GM23338 (cell line): Measurements from ENCODE around the gene RBM14. TPM values are rescaled to one million over a fixed set of nuclear protein-coding genes. Genes with fewer than 3 reads are reported as not detected.
"Not testable (repeated sequence)": the region's sequence is repeated elsewhere in the genome, so short reads cannot be mapped to it uniquely, and the experiment has no call there.

Experiments used
- ATAC-seq: fragments of 200-7000 bp; cut with Tn5 transposase; 3 replicates; pipeline ENCODE4 v1.9.1; 2020
- DNase-seq: peaks from one replicate; pipeline ENCODE4 v3.0.0-alpha.2; 2015; ENCODE audit warnings: low spot score
- H2AFZ ChIP-seq: fragments of 200-600 bp; sonication (generic); 2 replicates; pipeline ENCODE4 v1.8.0; 2016; ENCODE audit warnings: antibody characterized with exemption, mild to moderate bottlenecking, moderate library complexity
- H3F3A ChIP-seq: fragments of 200-600 bp; sonication (generic); replicated peaks from 2 replicates; pipeline ENCODE4 v1.8.0; 2017; ENCODE audit warnings: antibody characterized with exemption, mixed run types, low read depth
- H3K27ac ChIP-seq: fragments of 200-600 bp; sonication (generic); 2 replicates; pipeline ENCODE4 v1.6.1; 2016; ENCODE audit warnings: low read depth
- H3K27me3 ChIP-seq: fragments of 200-600 bp; sonication (generic); 2 replicates; pipeline ENCODE4 v1.8.0; 2016; ENCODE audit warnings: mild to moderate bottlenecking, mixed run types, moderate library complexity; ENCODE audit not compliant: insufficient read depth
- H3K36me3 ChIP-seq: fragments of 200-600 bp; sonication (generic); 2 replicates; pipeline ENCODE4 v1.8.0; 2016; ENCODE audit warnings: mild to moderate bottlenecking; ENCODE audit not compliant: insufficient read depth
- H3K4me1 ChIP-seq: fragments of 200-600 bp; sonication (generic); 2 replicates; pipeline ENCODE4 v1.8.0; 2016; ENCODE audit warnings: mild to moderate bottlenecking, moderate library complexity; ENCODE audit not compliant: insufficient read depth
- H3K4me2 ChIP-seq: fragments of 200-600 bp; sonication (generic); 2 replicates; pipeline ENCODE4 v1.7.1; 2017; ENCODE audit warnings: mixed run types
- H3K4me3 ChIP-seq: fragments of 200-600 bp; sonication (generic); 2 replicates; pipeline ENCODE4 v1.6.1; 2016; ENCODE audit warnings: mixed run types
- H3K79me2 ChIP-seq: fragments of 200-600 bp; sonication (generic); replicated peaks from 2 replicates; pipeline ENCODE4 v1.8.0; 2017; ENCODE audit warnings: mild to moderate bottlenecking; ENCODE audit not compliant: insufficient read depth
- H3K9me2 ChIP-seq: fragments of 200-600 bp; sonication (generic); 2 replicates; pipeline ENCODE4 v1.8.0; 2017; ENCODE audit not compliant: insufficient read depth
- H4K20me1 ChIP-seq: fragments of 200-600 bp; sonication (generic); replicated peaks from 2 replicates; pipeline ENCODE4 v1.8.0; 2017; ENCODE audit warnings: mild to moderate bottlenecking; ENCODE audit not compliant: insufficient read depth
- H3K27ac Mint-ChIP-seq: 2 replicates; pipeline ENCODE4 v1.8.0; 2020; ENCODE audit warnings: inconsistent platforms, mild to moderate bottlenecking, moderate library complexity, mixed read lengths
- H3K27me3 Mint-ChIP-seq: 3 replicates; pipeline ENCODE4 v1.8.0; 2022; ENCODE audit warnings: low read depth, mild to moderate bottlenecking, moderate library complexity, mixed read lengths, inconsistent platforms; ENCODE audit not compliant: insufficient read depth, poor library complexity
- H3K36me3 Mint-ChIP-seq: 3 replicates; pipeline ENCODE4 v1.8.0; 2021; ENCODE audit warnings: low read depth, mild to moderate bottlenecking, inconsistent platforms, moderate library complexity, mixed read lengths
- H3K4me1 Mint-ChIP-seq: 3 replicates; pipeline ENCODE4 v1.8.0; 2020; ENCODE audit warnings: mild to moderate bottlenecking, inconsistent platforms, mixed read lengths
- H3K4me3 Mint-ChIP-seq: 3 replicates; pipeline ENCODE4 v1.8.0; 2021; ENCODE audit warnings: moderate library complexity, mild to moderate bottlenecking, inconsistent platforms, mixed read lengths
- H3K9me3 Mint-ChIP-seq: 3 replicates; pipeline ENCODE4 v1.8.0; 2020; ENCODE audit warnings: moderate library complexity, mild to moderate bottlenecking, inconsistent platforms, mixed read lengths
- CREB1 ChIP-seq: fragments of 250-450 bp; sonication (Bioruptor Pico); IDR thresholded peaks from 2 replicates; pipeline ENCODE4 v1.5.0; 2020; ENCODE audit warnings: low read depth, mild to moderate bottlenecking, moderate library complexity
- EZH2phosphoT487 ChIP-seq: fragments of 200-600 bp; sonication (generic); IDR thresholded peaks from one replicate; pipeline ENCODE4 v1.8.1; 2018; ENCODE audit warnings: antibody characterized with exemption; ENCODE audit not compliant: unreplicated experiment
- ZNF114 ChIP-seq: fragments of 250-450 bp; sonication (Bioruptor Pico); IDR thresholded peaks from 2 replicates; pipeline ENCODE4 v1.5.0; 2020; ENCODE audit warnings: mild to moderate bottlenecking, moderate library complexity
- ZNF331 ChIP-seq: fragments of 250-450 bp; sonication (Bioruptor Pico); IDR thresholded peaks from 2 replicates; pipeline ENCODE4 v1.5.0; 2020; ENCODE audit warnings: low read depth, mild to moderate bottlenecking, moderate library complexity
- polyA plus RNA-seq: library from polyadenylated mRNA; unstranded; fragments of >200 nt; fragmentation: Nextera tagmentation; extraction: Ambion mirVana; gene quantifications from 2 replicates; pipeline ENCODE4 v1.2.1, GENCODE V29; 2016
- total RNA-seq: library from RNA; depleted of rRNA; stranded (reverse); fragments of >200 nt; shearing (Covaris generic); gene quantifications from 2 replicates; pipeline ENCODE4 v1.2.3, GENCODE V29; 2014
- TF ChIP-seq, protein P1 (sequence below): fragments of 250-450 bp; sonication (Bioruptor Pico); IDR thresholded peaks from 2 replicates; pipeline ENCODE4 v1.5.0; 2020; ENCODE audit warnings: mild to moderate bottlenecking, moderate library complexity

Gene RBM14
- total and polyA plus RNA-seq, 2 experiments from 2014 or later = 45.4 to 83.5 TPM

DNA sequence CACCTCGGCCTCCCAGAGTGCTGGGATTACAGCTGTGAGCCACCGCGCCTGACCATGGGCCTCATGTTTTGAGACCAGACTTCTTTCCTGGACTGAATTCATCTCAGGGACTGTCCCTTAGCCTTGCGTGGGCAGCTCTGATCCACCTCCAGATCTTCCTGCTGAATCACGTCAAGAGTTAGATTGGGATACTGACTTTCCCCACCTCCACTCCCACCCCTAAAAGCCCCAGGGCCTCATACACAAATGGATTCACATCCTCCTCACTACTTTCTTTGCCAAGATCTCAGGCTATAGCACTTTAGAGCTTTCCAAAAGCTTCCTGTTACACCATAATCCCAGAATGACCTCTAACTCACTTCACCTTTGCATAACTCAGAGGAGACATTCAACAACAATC, 35.6 kb upstream of the RBM14 start (continued):
- TF ChIP-seq, protein P1, sequence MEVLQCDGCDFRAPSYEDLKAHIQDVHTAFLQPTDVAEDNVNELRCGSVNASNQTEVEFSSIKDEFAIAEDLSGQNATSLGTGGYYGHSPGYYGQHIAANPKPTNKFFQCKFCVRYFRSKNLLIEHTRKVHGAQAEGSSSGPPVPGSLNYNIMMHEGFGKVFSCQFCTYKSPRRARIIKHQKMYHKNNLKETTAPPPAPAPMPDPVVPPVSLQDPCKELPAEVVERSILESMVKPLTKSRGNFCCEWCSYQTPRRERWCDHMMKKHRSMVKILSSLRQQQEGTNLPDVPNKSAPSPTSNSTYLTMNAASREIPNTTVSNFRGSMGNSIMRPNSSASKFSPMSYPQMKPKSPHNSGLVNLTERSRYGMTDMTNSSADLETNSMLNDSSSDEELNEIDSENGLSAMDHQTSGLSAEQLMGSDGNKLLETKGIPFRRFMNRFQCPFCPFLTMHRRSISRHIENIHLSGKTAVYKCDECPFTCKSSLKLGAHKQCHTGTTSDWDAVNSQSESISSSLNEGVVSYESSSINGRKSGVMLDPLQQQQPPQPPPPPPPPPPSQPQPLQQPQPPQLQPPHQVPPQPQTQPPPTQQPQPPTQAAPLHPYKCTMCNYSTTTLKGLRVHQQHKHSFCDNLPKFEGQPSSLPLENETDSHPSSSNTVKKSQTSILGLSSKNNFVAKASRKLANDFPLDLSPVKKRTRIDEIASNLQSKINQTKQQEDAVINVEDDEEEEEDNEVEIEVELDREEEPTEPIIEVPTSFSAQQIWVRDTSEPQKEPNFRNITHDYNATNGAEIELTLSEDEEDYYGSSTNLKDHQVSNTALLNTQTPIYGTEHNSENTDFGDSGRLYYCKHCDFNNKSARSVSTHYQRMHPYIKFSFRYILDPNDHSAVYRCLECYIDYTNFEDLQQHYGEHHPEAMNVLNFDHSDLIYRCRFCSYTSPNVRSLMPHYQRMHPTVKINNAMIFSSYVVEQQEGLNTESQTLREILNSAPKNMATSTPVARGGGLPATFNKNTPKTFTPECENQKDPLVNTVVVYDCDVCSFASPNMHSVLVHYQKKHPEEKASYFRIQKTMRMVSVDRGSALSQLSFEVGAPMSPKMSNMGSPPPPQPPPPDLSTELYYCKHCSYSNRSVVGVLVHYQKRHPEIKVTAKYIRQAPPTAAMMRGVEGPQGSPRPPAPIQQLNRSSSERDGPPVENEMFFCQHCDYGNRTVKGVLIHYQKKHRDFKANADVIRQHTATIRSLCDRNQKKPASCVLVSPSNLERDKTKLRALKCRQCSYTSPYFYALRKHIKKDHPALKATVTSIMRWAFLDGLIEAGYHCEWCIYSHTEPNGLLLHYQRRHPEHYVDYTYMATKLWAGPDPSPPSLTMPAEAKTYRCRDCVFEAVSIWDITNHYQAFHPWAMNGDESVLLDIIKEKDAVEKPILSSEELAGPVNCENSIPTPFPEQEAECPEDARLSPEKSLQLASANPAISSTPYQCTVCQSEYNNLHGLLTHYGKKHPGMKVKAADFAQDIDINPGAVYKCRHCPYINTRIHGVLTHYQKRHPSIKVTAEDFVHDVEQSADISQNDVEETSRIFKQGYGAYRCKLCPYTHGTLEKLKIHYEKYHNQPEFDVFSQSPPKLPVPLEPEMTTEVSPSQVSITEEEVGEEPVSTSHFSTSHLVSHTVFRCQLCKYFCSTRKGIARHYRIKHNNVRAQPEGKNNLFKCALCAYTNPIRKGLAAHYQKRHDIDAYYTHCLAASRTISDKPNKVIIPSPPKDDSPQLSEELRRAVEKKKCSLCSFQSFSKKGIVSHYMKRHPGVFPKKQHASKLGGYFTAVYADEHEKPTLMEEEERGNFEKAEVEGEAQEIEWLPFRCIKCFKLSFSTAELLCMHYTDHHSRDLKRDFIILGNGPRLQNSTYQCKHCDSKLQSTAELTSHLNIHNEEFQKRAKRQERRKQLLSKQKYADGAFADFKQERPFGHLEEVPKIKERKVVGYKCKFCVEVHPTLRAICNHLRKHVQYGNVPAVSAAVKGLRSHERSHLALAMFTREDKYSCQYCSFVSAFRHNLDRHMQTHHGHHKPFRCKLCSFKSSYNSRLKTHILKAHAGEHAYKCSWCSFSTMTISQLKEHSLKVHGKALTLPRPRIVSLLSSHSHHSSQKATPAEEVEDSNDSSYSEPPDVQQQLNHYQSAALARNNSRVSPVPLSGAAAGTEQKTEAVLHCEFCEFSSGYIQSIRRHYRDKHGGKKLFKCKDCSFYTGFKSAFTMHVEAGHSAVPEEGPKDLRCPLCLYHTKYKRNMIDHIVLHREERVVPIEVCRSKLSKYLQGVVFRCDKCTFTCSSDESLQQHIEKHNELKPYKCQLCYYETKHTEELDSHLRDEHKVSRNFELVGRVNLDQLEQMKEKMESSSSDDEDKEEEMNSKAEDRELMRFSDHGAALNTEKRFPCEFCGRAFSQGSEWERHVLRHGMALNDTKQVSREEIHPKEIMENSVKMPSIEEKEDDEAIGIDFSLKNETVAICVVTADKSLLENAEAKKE = no peak
- no peak for TF ChIP-seq EZH2phosphoT487
- TF ChIP-seq ZNF114 (CRISPR knock-in tag) = no peak
- TF ChIP-seq ZNF331 (CRISPR knock-in tag) = no peak
- no peak for TF ChIP-seq CREB1 (CRISPR knock-in tag)

DNA sequence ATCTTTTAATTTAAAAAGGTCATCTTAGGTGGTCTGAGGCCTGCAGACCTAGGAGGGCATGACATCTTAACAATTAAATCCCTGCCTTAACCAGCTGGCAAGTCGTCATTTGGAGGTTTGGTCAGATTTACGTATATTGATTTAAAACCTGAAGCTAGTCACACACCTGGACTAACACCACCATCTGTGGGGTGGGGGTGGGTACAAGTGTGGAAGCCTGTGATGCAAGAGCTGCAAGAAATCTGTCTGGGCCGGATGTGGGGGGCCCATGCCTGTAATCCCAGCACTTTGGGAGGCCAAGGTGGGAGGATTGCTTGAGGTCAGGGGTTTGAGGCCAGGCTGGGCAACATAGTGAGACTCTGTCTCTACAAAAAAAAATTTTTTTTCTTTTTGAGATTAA, 35.2 kb upstream of the RBM14 start:
- H3K79me2 ChIP-seq = no peaks in the 10 kb centered on the region
- TF ChIP-seq ZNF331 (CRISPR knock-in tag) = no peak
- TF ChIP-seq ZNF114 (CRISPR knock-in tag) = no peak
- peaks cover 17% of the 10 kb centered on the region for H3K36me3 Mint-ChIP-seq

DNA sequence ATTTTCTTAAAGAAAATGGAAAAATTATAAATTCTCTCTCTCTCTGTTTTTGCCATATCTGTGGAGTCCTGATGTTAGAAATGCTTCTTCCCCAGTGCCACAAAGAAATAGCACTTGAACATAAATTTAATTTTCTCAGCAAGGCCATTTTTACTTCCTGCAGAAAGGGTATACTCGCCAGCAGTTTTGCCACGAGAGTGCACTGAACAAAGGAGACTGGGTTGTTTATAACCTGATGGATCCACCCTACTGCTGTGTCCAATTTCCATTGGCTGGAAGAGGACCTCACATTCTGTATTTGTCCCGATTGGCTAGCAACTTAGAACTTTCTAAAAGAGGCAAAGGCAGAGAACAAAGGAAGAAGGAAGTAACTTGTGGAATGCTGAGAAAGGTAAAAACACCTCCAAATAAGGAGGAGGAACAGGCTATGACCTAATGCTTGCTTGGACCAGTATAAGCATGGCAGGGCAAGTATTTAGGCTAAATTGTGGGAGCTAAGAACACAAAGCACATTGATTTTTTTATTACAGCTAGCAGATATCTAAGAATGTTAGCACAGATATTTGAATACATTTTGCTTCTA, 33.8 kb upstream of the RBM14 start:
- H3K27ac ChIP-seq, H3K4me3 Mint-ChIP-seq, H3K36me3 ChIP-seq, H3K4me1 Mint-ChIP-seq, H3K4me3 ChIP-seq, H3K79me2 ChIP-seq, ATAC-seq, DNase-seq, H2AFZ ChIP-seq, H3F3A ChIP-seq, H4K20me1 ChIP-seq, H3K4me1 ChIP-seq, H3K27me3 ChIP-seq, H3K9me2 ChIP-seq, H3K27ac Mint-ChIP-seq, H3K4me2 ChIP-seq: not testable (repeated sequence)
- H3K27me3 Mint-ChIP-seq = peaks cover 12% of the 10 kb centered on the region
- peaks cover 24% of the 10 kb centered on the region for H3K36me3 Mint-ChIP-seq
- peaks cover 55% of the 10 kb centered on the region for H3K9me3 Mint-ChIP-seq

More for the DNA sequence above, 35.2 kb upstream of the RBM14 start:
- no peak overlapping the region for H2AFZ ChIP-seq
- no peaks in the 10 kb centered on the region for H3K4me1 ChIP-seq
- Mint-ChIP-seq H3K9me3 (peaks cover 44% of the 10 kb centered on the region), H3K27me3 (peaks cover 10% of the 10 kb centered on the region), H3K4me1 (no peaks in the 10 kb centered on the region; the same call in 2 of the 3 replicates), H3K27ac (no peak overlapping the region), H3K4me3 (no peak overlapping the region)
- ATAC-seq (no peak), DNase-seq (no peak)
- no peaks in the 10 kb centered on the region for H3K9me2 ChIP-seq
- no peaks in the 10 kb centered on the region for H4K20me1 ChIP-seq
- 0 out of 2 replicates have a peak, but pooled peaks cover 6% of the 10 kb centered on the region for H3F3A ChIP-seq
- no peak overlapping the region for H3K27ac ChIP-seq
- H3K4me2 ChIP-seq = no peak overlapping the region
- H3K36me3 ChIP-seq = no peaks in the 10 kb centered on the region; the same call in 1 of the 2 replicates
- no peak overlapping the region for H3K4me3 ChIP-seq
- H3K27me3 ChIP-seq = no peaks in the 10 kb centered on the region

DNA sequence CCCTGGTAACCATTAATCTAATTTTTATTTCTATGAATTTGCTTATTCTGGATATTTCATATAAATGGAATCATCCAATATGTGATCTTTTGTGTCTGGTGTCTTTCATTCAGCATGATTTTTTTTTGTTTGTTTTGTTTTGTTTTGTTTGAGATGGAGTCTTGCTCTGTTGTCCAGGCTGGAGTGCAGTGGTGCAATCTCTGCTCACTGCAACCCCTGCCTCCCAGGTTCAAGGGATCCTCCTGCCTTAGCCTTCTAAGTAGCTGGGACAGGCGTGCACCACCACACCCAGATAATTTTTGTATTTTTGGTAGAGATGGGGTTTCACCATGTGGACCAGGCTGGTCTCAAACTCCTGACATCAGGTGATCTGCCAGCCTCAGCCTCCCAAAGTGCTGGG, 31.0 kb upstream of the RBM14 start:
- not testable (repeated sequence) for H4K20me1 ChIP-seq, H3K9me2 ChIP-seq, H3K4me3 ChIP-seq, H3K36me3 ChIP-seq, H2AFZ ChIP-seq, H3K4me2 ChIP-seq, ATAC-seq, H3K4me1 ChIP-seq, H3K27me3 Mint-ChIP-seq, H3K27me3 ChIP-seq, H3F3A ChIP-seq, H3K79me2 ChIP-seq, H3K27ac Mint-ChIP-seq, H3K4me3 Mint-ChIP-seq, DNase-seq, H3K27ac ChIP-seq, H3K4me1 Mint-ChIP-seq
- H3K36me3 Mint-ChIP-seq = peaks cover 27% of the 10 kb centered on the region
- H3K9me3 Mint-ChIP-seq = peaks cover 64% of the 10 kb centered on the region
